HUES64 (cell line): ENCODE results near the gene NARS2.

Experiments used
- H3K27ac ChIP-seq: 2 replicates; pipeline ENCODE4 v1.7.0; 2013; ENCODE audit warnings: low read depth, low read length, inconsistent platforms
- H3K27me3 ChIP-seq: 2 replicates; pipeline ENCODE4 v1.6.1; 2013; ENCODE audit warnings: mild to moderate bottlenecking, low read length; ENCODE audit not compliant: insufficient read depth
- H3K36me3 ChIP-seq: 2 replicates; pipeline ENCODE4 v1.6.1; 2013; ENCODE audit warnings: mild to moderate bottlenecking, low read length; ENCODE audit not compliant: insufficient read depth
- H3K4me1 ChIP-seq: 2 replicates; pipeline ENCODE4 v1.6.1; 2013; ENCODE audit warnings: mild to moderate bottlenecking, low read length, moderate library complexity; ENCODE audit not compliant: insufficient read depth
- H3K4me3 ChIP-seq: 2 replicates; pipeline ENCODE4 v1.5.1; 2013; ENCODE audit warnings: mild to moderate bottlenecking, low read length, moderate library complexity
- H3K9ac ChIP-seq: 2 replicates; pipeline ENCODE4 v1.6.1; 2013; ENCODE audit warnings: mild to moderate bottlenecking, low read depth, low read length
- H3K9me3 ChIP-seq: 2 replicates; pipeline ENCODE4 v1.6.1; 2013; ENCODE audit warnings: low read depth, low read length; ENCODE audit not compliant: insufficient read depth
- WGBS: fragments of 150-250, 120-280 bp; methylation state at CpG from one replicate; pipeline ENCODE4 v1.1.7; 2013; ENCODE audit warnings: missing lambda C conversion rate; 5-methylcytosine and 5-hydroxymethylcytosine counted together

Gene NARS2

DNA sequence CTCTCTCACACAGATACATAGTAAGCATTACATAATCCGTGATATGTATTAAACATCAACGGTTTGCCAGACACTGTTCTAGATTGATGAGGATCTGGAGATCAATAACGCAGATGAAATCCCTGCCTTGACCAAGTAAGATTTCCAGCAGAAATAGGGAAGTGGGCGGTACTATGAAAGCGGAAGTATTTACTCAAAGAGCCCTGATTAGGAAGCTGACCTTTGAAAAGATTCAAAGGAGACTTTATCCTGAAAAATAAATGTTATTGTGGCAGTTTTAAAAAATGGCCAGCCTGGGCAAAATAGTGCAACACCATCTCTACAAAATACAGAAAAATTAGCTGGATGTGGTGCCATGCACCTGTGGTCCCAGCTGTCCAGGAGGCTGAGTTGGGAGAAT lies 183.9 kb downstream of the NARS2 start:
- H3K9me3 ChIP-seq: no peaks in the 10 kb centered on the region
- H3K36me3 ChIP-seq: no peaks in the 10 kb centered on the region
- H3K4me1 ChIP-seq: no peaks in the 10 kb centered on the region; the same call in 1 of the 2 replicates
- H3K9ac ChIP-seq: no peak overlapping the region
- 92% methylated on average over 5 of the region's 5 CpGs for WGBS
- no peak overlapping the region for H3K4me3 ChIP-seq
- H3K27me3 ChIP-seq: no peaks in the 10 kb centered on the region
- no peak overlapping the region for H3K27ac ChIP-seq

DNA sequence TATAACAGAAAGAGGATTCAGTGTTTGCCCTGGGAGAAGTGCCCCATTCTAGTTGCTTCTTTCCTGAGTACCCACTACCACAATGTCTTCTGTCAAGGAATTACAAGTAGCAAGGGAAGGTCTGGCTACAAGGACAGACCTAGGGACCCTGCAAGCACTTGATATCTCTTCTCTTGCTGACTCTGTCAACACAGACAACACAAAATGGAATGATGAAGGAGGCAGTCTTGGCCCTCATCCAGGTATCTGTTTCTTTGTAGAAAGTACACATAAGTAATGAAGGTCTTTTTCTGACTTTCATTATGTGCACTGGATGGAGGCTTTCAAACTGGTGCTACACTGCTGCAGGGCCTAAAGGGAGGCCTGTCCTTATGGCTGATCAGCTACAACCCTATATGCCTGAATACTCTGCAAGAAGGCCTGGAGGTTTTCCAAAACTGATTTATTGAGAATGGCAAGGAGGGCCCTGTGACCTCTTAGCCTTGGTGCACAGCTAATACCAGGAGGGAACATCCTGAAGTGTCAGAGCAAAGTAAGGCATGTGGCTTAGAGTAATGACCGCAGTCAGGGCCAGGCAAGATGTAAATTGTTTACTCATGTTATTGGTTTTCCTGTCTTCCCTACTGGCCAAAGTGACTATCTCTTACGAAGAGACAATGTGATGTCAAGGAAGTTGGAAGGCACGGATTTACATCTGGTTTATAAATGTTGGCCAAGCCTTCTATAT lies 188.3 kb downstream of the NARS2 start:
- Histone ChIP-seq H3K27ac (no peak overlapping the region), H3K4me3 (no peak overlapping the region), H3K4me1 (peaks cover 7% of the 10 kb centered on the region), H3K9ac (no peak overlapping the region), H3K36me3 (no peaks in the 10 kb centered on the region), H3K27me3 (no peaks in the 10 kb centered on the region), H3K9me3 (peaks cover 14% of the 10 kb centered on the region; the same call in 1 of the 2 replicates)
- 97% methylated on average over 2 of the region's 3 CpGs for WGBS
